B cell (primary cell): Measurements from ENCODE around the gene ZNF597.

ENCODE experiments used
- CTCF ChIP-seq: fragments of 200-600 bp; IDR thresholded peaks from one replicate; pipeline ENCODE4 v1.8.0; 2022; ENCODE audit warnings: antibody characterized with exemption, mild to moderate bottlenecking
- EZH2 ChIP-seq: IDR thresholded peaks from 2 replicates; pipeline ENCODE4 v1.6.1; 2012; ENCODE audit warnings: borderline replicate concordance, low read depth, mild to moderate bottlenecking, moderate library complexity, low read length; ENCODE audit not compliant: insufficient read depth, poor library complexity, severe bottlenecking

DNA sequence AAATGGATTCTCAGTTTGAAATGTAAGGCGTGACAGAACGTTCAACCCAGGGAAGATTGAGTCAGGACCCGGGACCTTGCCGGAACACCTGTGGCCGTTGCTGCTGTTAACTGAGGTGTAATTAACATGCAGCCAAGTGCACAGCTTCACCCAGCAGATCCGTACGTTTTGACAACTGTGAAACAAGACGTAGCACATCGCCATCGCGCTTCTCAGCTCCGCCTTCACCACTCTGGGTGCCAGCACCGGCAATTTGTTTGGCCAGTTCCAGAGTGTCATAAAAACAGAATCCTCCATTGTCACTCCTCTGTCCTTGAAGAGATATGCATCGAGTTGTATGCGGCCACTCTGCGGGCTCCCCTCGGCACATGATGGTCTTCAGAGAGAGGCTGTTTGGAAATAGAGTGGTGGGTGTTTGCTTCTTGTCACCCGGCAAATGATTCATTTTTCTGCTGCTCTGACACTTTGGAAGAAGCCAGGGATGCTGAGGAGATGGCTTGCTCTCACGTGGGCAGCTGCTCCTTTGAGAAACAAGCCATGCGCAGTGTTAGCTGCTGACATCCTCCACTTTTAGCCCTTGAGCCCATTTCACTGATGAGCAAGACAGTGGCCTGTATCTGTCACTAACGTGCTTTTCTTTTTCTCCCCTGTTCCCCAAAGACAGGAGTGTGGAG, 22.7 kb upstream of the ZNF597 start:
- TF ChIP-seq CTCF (no peak), EZH2 (no peak)
